Panc1 (cell line): ENCODE data around the gene DDX27. TPM values are rescaled to one million over a fixed set of nuclear protein-coding genes. Genes with fewer than 3 reads are reported as not detected.

Experiments
- ATAC-seq: fragments of 200-7000 bp; cut with Tn5 transposase; 2 replicates; pipeline ENCODE4 v1.9.1; 2020; ENCODE audit warnings: mild to moderate bottlenecking, moderate library complexity
- BruUV-seq: library from RNA; stranded (reverse); fragments of 400-500 nt; replicated peaks from 2 replicates; lab custom pipeline; 2021; lab: Mats Ljungman, UMichigan
- CTCF ChIA-PET: fragments of 300-600 bp; sonication (Branson Sonifier 250); formaldehyde crosslinking; loops from one replicate; lab custom pipeline; 2022; ENCODE audit warnings: antibody characterized with exemption; lab: Charles Lee
- POLR2A ChIA-PET: fragments of 300-600 bp; sonication (Branson Sonifier 250); formaldehyde crosslinking; loops from one replicate; lab custom pipeline; 2022; ENCODE audit warnings: antibody characterized with exemption; lab: Charles Lee
- DNase-seq: peaks from one replicate; pipeline ENCODE4 v3.0.0-alpha.2; 2010; ENCODE audit warnings: low read depth, low spot score
- H3K27ac ChIP-seq: 2 replicates; pipeline ENCODE4 v1.5.1; 2011; ENCODE audit warnings: mild to moderate bottlenecking, low read length, inconsistent platforms
- H3K27me3 ChIP-seq: fragments of 200-500 bp; sonication (Bioruptor generic); 2 replicates; pipeline ENCODE4 v1.6.0; 2014; ENCODE audit warnings: low read length, inconsistent platforms; ENCODE audit not compliant: control insufficient read depth, insufficient read depth
- H3K36me3 ChIP-seq: fragments of 200-500 bp; sonication (Bioruptor generic); 2 replicates; pipeline ENCODE4 v1.5.1; 2014; ENCODE audit warnings: inconsistent platforms, mild to moderate bottlenecking, low read length, moderate library complexity; ENCODE audit not compliant: control insufficient read depth, insufficient read depth
- H3K4me1 ChIP-seq: 2 replicates; pipeline ENCODE4 v1.5.1; 2011; ENCODE audit warnings: inconsistent platforms, mild to moderate bottlenecking, low read length, moderate library complexity; ENCODE audit not compliant: control insufficient read depth, insufficient read depth
- H3K4me3 ChIP-seq, 2 experiments: 2 replicates each; pipeline ENCODE4 v1.5.1; 2011 to 2012; ENCODE audit warnings: low read depth in 2 of 2, low read length in 2 of 2, mild to moderate bottlenecking in 2 of 2, inconsistent platforms in 1 of 2, moderate library complexity in 1 of 2
- H3K9me3 ChIP-seq: fragments of 200-500 bp; sonication (Bioruptor generic); 2 replicates; pipeline ENCODE4 v1.5.1; 2014; ENCODE audit warnings: low read depth, mild to moderate bottlenecking, inconsistent platforms, low read length, moderate library complexity; ENCODE audit not compliant: control insufficient read depth, insufficient read depth
- CTCF ChIP-seq: fragments of 450-650 bp; IDR thresholded peaks from 2 replicates; pipeline ENCODE4 v1.5.1; 2017; ENCODE audit warnings: mild to moderate bottlenecking
- POLR2AphosphoS5 ChIP-seq: IDR thresholded peaks from 2 replicates; pipeline ENCODE4 v1.6.1; 2012; ENCODE audit warnings: mild to moderate bottlenecking, low read depth, low read length, moderate library complexity
- SIN3A ChIP-seq: IDR thresholded peaks from 2 replicates; pipeline ENCODE4 v1.6.1; 2012; ENCODE audit warnings: low read depth, mild to moderate bottlenecking, low read length, moderate library complexity, borderline replicate concordance; ENCODE audit not compliant: insufficient read depth
- TCF7L2 ChIP-seq: IDR thresholded peaks from 2 replicates; pipeline ENCODE4 v1.6.1; 2011; ENCODE audit warnings: mild to moderate bottlenecking, low read depth, low read length, inconsistent platforms
- in situ Hi-C: cut with HindIII; loops from 2 replicates; pipeline ENCODE4 v1.10.0; 2016; ENCODE audit warnings: low sequenced_read_pairs, low pct_unique_long_range_greater_than_20kb
- intact Hi-C: fragments of 100-400 bp; cut with micrococcal nuclease; formaldehyde crosslinking; loops from one replicate; pipeline ENCODE4 v1.10.0; 2022; ENCODE audit not compliant: unreplicated experiment
- total RNA-seq: library from RNA; stranded (reverse); gene quantifications from one replicate; pipeline ENCODE4 v1.2.1, GENCODE V29; 2021; ENCODE audit not compliant: unreplicated experiment
- TF ChIP-seq, protein P1 (sequence below), 2 experiments: IDR thresholded peaks; 2 replicates each; pipeline ENCODE4 v1.6.1; 2011 to 2012; ENCODE audit warnings: low read depth in 2 of 2, control low read depth in 1 of 2, low read length in 1 of 2, mild to moderate bottlenecking in 1 of 2, moderate library complexity in 1 of 2; ENCODE audit not compliant: insufficient read depth in 1 of 2

Gene DDX27
- total RNA-seq, 1 experiment from 2014 or later: 63.4 TPM

DNA sequence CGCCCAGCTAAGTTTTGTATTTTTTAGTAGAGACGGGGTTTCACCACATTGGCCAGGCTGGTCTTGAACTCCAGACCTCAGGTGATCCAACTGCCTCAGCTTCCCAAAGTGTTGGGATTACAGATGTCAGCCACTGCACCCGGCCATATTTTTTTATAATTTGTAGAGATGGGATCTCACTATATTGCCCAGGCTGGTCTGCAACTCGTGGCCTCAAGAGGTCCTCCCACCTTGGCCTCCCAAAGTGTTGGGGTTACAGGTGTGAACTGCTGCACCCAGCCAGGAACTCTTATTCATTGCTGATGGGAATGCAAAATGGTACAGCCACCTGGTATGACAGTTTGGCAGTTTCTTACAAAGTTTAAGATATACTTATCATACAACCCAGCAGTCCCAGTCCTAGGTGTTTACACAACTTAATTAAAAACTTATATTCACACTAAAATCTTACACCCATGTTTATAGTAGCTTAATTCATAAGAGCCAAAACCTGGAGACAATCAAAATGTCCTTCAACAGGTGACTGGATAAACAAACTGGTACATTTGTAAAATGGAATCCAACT, 19.4 kb upstream of the DDX27 start:
- no peaks in the 10 kb centered on the region for H3K27me3 ChIP-seq
- H3K4me3 ChIP-seq: no peak overlapping the region
- no peaks in the 10 kb centered on the region for H3K9me3 ChIP-seq
- TF ChIP-seq, protein P1, sequence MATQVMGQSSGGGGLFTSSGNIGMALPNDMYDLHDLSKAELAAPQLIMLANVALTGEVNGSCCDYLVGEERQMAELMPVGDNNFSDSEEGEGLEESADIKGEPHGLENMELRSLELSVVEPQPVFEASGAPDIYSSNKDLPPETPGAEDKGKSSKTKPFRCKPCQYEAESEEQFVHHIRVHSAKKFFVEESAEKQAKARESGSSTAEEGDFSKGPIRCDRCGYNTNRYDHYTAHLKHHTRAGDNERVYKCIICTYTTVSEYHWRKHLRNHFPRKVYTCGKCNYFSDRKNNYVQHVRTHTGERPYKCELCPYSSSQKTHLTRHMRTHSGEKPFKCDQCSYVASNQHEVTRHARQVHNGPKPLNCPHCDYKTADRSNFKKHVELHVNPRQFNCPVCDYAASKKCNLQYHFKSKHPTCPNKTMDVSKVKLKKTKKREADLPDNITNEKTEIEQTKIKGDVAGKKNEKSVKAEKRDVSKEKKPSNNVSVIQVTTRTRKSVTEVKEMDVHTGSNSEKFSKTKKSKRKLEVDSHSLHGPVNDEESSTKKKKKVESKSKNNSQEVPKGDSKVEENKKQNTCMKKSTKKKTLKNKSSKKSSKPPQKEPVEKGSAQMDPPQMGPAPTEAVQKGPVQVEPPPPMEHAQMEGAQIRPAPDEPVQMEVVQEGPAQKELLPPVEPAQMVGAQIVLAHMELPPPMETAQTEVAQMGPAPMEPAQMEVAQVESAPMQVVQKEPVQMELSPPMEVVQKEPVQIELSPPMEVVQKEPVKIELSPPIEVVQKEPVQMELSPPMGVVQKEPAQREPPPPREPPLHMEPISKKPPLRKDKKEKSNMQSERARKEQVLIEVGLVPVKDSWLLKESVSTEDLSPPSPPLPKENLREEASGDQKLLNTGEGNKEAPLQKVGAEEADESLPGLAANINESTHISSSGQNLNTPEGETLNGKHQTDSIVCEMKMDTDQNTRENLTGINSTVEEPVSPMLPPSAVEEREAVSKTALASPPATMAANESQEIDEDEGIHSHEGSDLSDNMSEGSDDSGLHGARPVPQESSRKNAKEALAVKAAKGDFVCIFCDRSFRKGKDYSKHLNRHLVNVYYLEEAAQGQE (IDR thresholded peaks at IDR 0.05; ENCODE audit: insufficient read depth in 1 of 2, low read depth in 2 of 2, low read length in 1 of 2): no peak
- no peak for TF ChIP-seq POLR2AphosphoS5
- no peak for TF ChIP-seq TCF7L2
- TF ChIP-seq SIN3A: no peak
- TF ChIP-seq CTCF: no peak
- ChIA-PET CTCF (no interaction called here), POLR2A (interaction anchor here (0.7 kb wide), 1 partner anchor 20 kb away, joined by 3 read pairs; no protein-coding TSS in a partner anchor)
- ATAC-seq: no peak
- DNase-seq: no peak
- intact Hi-C loops (no loop called here), in situ Hi-C loops (no loop called here)
- no TSS peak for BruUV-seq
- H3K36me3 ChIP-seq: no peaks in the 10 kb centered on the region
- H3K4me1 ChIP-seq: no peaks in the 10 kb centered on the region
- H3K27ac ChIP-seq: no peak overlapping the region

DNA sequence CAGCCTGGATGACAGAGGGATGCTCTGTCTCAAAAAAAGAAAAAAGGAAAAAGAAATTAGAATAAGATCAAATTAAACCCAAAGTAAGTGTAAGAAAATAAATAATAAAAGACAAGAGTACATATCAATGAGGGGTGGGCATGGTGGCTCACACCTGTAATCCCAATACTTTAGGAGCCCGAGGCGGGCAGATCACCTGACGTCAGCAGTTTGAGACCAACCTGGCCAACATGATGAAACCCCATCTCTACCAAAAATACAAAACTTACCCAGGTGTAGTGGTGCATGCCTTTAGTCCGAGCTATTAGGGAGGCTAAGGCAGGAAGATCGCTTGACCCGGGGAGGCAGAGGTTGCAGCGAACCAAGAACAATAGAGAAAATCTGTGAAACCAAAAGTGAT, 16.2 kb upstream of the DDX27 start:
- intact Hi-C loops: no loop called here
- Histone ChIP-seq H3K36me3 (no peaks in the 10 kb centered on the region), H3K4me1 (no peaks in the 10 kb centered on the region), H3K27ac (no peak overlapping the region), H3K9me3 (no peaks in the 10 kb centered on the region), H3K4me3 (no peak overlapping the region), H3K27me3 (no peaks in the 10 kb centered on the region)
- ChIA-PET CTCF (no interaction called here), POLR2A (no interaction called here)
- ATAC-seq (no peak), DNase-seq (no peak)
- no peak for TF ChIP-seq CTCF
- TF ChIP-seq, protein P1 (IDR thresholded peaks at IDR 0.05; ENCODE audit: insufficient read depth in 1 of 2, low read depth in 2 of 2, low read length in 1 of 2): no peak
- TF ChIP-seq POLR2AphosphoS5: no peak
- TF ChIP-seq TCF7L2: no peak
- TF ChIP-seq SIN3A: no peak
- in situ Hi-C loops: no loop called here
- BruUV-seq: no TSS peak
